Peyer's patch (tissue), 4 donors: Measurements from ENCODE around the gene CHADL.

ENCODE experiments used
- POLR2A ChIP-seq, 2 donors: fragments of 450-650 bp; IDR thresholded peaks; one replicate each; pipeline ENCODE4 v1.5.1; 2017; ENCODE audit warnings: antibody characterized with exemption in 2 of 2, mild to moderate bottlenecking in 2 of 2, moderate library complexity in 2 of 2
- TF ChIP-seq, protein P1 (sequence below), 6 experiments: fragments of 450-650 bp in 4 of 6; fragments of 200-600 bp in 2 of 6; sonication (generic) in 1 of 6; IDR thresholded peaks; one replicate each; pipeline ENCODE4 v1.5.1; 2017 to 2019; ENCODE audit warnings: antibody characterized with exemption in 6 of 6, mild to moderate bottlenecking in 3 of 6, moderate library complexity in 1 of 6

GRCh38 chr22:41240377-41241132, at the start of gene CHADL:
- TF ChIP-seq, protein P1, sequence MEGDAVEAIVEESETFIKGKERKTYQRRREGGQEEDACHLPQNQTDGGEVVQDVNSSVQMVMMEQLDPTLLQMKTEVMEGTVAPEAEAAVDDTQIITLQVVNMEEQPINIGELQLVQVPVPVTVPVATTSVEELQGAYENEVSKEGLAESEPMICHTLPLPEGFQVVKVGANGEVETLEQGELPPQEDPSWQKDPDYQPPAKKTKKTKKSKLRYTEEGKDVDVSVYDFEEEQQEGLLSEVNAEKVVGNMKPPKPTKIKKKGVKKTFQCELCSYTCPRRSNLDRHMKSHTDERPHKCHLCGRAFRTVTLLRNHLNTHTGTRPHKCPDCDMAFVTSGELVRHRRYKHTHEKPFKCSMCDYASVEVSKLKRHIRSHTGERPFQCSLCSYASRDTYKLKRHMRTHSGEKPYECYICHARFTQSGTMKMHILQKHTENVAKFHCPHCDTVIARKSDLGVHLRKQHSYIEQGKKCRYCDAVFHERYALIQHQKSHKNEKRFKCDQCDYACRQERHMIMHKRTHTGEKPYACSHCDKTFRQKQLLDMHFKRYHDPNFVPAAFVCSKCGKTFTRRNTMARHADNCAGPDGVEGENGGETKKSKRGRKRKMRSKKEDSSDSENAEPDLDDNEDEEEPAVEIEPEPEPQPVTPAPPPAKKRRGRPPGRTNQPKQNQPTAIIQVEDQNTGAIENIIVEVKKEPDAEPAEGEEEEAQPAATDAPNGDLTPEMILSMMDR (IDR thresholded peaks at IDR 0.05), result no peak
- no peak for TF ChIP-seq POLR2A (IDR thresholded peaks at IDR 0.05)
